Stimulated activated CD4-positive, alpha-beta T cell treated with anti-CD3 and anti-CD28 coated beads, Interleukin-2, amount 100 ng/mL, for 48 hours (primary cell): ENCODE results near the gene CLIC4.

Experiments
- DNase-seq, 2 donors: peaks; one replicate each; pipeline ENCODE4 v3.0.0-alpha.2; 2020

Gene CLIC4

GRCh38 chr1:24862775-24863483 is 117.7 kb downstream of the CLIC4 start:
- no peak for DNase-seq

DNA sequence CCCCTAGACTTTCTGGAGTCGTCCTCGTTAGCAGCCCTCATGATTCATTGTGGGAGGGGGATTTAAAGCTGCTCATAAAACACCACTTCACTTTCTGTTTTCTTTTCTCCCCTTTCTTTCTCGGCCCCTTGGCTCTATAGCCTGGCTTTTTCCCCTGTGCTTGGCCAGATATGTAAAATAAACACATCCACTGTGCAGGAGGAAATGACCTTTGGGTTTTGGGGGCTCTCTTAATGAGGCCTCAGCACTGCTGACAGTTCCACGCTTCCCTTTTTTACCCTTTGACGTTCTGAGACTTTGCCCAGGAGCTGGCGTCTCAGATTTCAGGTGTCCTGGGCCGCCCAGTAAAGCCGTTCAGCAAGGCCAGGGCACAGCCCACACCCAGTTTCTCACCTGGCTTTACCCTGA is 119.1 kb downstream of the CLIC4 start:
- no peak for DNase-seq

DNA sequence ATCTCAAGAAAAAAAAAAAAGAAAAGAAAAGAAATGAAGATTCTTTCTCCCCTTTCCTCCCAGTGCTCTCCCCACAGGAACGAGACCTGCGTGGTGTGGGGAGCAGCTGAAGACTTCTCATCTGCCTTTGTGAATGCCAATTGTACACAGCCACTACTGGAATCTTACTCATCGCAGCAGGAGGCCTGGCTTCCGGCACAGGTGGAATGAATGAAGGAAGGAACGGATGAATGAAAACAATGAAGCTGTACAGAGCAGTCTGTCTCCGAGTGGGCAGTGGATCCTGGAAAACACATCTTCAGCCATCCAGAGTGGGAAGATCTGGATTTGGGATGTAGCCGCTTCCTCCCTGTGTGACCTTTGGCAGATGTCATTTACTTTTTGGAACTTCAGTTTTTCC is 119.9 kb downstream of the CLIC4 start:
- no peak for DNase-seq

- DNase-seq, result no peak
Measured at GRCh38 chr1:24865587-24865986, 120.3 kb downstream of the CLIC4 start.

DNA sequence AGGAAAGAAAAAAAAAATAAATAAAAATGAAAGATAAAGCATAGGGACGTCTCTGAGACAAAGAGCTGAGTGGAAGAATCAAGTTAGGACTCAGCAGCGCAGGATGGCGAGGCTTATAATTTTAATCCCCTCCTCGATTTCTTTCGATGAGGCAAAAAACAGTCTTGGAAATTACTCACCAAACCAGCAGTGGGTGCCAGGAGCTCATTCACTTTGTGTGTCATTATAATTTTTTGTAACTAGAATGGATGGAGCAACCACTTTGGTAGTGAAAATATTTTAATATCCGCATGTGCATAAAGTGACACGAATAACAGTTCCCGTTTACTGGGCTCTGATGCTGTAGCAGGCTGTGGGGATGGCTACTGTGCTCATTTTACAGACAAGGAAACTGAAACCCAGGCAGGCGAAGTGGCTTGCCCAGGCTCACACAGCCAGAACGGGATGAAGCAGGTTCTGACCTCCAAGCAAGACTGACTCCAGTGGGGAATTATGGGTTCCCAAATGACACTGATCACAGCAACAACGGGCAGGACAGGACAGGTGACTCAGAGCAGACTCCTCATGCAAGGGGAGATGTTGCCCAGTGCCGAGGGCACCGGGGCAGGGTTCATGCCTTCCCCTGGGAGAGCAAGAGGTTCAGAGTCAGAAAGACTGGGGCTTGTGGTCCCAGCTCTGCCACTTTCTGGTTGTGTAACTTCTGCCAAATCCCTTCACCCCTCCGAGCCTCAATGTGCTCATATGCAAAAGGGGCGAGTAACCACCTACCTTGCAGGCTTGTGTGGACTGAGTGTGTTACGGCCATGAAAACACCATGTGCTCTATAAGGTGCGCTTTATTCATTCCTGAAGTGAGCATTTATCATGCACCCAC is 121.2 kb downstream of the CLIC4 start:
- no peak for DNase-seq

DNA sequence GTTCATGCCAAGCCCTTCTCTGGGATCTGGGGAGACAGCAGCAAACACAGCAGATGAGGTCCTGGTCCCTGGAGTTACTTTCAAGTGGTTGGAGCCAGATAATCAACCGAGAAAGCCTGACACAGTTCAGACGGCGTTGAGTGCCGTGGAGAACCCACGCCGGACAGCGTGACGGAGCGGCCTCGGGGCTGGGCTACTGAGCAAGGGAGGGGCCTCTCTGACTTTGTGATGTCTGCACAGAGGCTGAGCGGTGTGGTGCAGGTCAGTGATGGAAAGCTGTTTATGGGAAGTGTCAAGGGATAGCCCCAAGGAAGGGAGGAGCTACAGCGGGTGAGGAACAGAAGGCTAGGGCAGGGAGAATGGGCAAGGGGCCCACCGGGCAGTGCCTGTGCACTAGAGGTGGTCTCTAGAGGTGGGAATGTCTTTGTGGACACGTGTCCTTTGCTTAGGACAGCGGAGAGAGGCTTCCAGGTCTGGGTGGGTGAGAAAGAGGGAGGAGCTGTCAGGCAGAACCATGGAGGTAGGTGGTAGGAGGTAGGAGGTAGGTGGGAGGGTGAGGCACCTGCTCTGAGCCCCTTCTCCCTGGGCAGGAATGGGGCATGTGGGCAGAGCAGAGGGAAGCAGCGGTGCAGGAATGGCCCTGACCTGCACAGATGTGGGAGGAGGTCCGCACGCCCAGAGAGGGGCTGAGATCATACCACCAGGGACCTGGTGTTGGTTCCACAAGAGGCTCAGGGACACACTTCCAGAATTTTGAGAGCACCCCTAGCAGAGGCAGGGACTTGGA is 122.0 kb downstream of the CLIC4 start:
- DNase-seq, result no peak

DNA sequence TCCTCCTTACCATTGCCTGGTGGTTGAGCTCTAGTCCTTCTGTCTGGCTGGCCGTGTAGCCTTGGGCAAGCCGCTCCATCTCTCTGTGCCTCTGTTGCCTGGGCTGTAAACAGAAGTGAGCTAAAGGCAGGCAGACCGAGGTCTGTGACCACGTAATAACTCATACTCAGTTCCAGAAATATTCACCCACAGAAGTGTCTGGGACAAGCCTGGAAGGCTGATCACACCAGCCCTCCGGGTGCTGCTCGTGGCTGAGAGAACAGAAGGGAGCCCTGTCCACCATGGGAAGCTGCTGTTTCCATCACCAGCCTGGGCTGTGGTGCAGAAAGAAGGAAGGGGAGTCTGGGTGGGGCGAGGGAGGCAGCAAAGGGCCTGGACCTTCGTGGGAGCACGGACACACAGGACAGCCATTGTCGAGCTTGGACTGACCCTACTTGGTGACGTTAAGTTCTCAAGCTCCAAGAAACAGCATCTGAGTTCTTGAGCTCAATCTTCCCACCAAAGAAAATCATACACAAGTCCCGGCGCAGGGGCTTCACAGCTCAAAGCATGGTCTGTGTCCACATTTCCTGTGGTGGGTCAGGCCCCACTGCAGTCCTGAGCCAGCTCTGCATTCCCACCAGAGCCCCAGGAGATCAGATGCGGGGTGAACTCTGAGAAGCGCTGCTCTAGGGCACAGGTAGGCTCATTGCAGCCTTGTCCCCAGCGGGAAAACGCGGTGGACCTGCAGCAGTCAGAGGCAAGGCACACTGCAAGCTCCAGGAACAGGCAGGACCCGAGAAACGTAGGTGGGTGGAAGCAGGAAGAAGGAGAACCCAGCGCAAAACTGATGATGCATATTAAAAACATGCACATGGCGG is 123.0 kb downstream of the CLIC4 start:
- DNase-seq, result no peak

GRCh38 chr1:24870551-24871195 is 125.4 kb downstream of the CLIC4 start:
- no peak for DNase-seq

DNA sequence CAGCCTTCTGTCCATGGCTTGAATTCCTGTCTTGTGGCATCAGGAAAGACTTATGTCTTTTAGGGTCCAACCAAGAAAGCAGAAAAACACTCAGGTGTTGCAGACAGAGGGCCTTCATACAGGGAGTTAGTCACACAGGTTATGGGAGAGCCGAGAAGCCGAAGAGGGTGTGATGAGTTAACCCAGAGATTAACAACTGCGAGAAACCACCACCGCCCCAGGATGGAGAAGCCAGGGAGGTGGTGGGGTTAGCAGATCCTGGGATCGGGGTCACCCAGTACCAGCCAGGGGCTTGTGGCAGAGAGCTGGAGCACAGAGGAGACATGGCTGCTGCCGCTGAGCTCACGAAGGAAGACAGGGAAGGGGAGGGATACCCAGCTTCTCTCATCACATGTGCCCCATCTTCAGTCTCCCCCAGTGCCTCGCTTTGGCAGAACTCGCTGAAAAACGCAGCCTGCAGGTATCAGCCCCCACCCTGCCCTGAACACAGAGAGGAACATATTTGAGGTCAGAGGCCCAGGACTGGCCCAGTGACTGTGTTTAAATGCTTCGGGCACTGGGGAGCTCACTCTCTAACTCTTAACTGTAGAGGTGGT is 126.2 kb downstream of the CLIC4 start:
- DNase-seq, result no peak

- DNase-seq, result no peak
Measured at GRCh38 chr1:24872061-24872850, 127.0 kb downstream of the CLIC4 start.

- DNase-seq, result no peak
Measured at GRCh38 chr1:24873148-24873547, 127.9 kb downstream of the CLIC4 start.

GRCh38 chr1:24874056-24874455 is 128.8 kb downstream of the CLIC4 start:
- no peak for DNase-seq

DNA sequence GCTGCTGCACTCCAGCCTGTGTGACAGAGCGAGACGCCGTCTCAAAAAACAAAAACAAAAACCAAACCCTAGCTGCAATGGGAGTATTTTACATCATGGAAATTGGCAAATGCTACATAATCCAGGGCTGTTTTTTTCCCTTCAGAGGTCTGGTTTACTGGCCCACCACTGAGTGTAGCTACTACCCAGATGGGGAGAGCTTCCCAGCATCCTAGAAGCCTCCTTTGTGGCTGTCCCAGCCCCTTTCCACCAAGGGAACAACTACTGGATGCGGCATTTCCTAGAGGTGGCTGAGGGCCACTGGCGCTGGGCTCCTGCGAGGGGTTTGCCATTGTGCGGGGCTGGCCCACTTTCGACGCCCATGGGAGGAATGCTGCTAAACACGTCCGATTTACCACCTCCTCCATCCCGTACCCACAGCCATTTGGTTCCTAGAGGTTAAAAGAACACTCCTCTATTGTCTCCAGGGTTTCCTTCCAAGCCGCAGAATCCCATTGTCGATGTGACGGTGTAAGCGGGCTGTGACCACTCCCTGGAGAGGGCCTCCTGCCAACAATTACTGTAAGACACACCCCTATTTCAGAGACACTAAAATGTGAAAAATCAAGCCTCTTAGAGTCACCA is 129.5 kb downstream of the CLIC4 start:
- DNase-seq, result no peak

- no peak for DNase-seq
Measured at GRCh38 chr1:24875257-24875656, 130.0 kb downstream of the CLIC4 start.

DNA sequence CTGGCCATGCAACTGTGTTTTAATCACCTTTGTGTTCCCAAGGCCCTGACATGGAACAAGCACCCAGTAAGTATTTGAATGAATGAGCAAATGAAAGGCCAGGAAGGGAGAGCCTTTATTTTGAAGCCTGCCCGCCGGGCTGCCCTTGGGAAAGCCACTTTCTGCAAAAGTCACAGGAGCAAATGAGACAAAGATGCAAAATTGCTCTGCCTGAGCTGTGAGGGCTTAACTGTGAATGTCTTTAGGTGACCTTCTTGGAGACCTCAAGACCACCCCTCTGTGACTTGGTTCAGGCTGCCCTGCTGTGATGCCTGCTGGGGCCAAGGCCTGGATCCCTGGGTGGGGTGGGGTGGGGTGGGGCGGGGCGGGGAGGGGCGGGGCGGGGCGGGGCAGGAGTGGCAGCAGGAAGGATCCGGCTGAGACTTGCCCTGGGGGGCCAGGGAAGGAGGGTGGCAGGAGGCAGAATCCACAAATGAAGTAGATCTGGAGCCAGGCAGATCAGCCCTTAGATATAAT is 130.8 kb downstream of the CLIC4 start:
- DNase-seq, result no peak

DNA sequence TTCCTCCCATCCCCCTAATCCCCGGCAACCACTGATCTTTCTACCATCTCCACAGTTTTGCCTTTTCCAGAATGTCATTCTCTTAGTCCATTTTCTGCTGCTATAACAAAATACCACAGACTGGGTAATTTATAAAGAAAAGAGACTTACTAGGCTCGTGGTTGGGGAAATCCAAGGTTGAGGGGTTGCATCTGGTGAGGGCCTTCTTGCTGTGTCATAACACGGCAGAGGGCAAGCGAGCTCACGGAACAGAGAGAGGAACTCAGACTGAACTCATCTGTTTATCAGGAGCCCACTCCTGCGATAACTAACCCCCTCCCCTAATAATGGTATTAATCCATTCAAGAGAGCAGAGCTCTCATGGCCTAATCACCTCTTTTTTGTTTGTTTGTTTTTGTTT is 132.8 kb downstream of the CLIC4 start:
- no peak for DNase-seq

DNA sequence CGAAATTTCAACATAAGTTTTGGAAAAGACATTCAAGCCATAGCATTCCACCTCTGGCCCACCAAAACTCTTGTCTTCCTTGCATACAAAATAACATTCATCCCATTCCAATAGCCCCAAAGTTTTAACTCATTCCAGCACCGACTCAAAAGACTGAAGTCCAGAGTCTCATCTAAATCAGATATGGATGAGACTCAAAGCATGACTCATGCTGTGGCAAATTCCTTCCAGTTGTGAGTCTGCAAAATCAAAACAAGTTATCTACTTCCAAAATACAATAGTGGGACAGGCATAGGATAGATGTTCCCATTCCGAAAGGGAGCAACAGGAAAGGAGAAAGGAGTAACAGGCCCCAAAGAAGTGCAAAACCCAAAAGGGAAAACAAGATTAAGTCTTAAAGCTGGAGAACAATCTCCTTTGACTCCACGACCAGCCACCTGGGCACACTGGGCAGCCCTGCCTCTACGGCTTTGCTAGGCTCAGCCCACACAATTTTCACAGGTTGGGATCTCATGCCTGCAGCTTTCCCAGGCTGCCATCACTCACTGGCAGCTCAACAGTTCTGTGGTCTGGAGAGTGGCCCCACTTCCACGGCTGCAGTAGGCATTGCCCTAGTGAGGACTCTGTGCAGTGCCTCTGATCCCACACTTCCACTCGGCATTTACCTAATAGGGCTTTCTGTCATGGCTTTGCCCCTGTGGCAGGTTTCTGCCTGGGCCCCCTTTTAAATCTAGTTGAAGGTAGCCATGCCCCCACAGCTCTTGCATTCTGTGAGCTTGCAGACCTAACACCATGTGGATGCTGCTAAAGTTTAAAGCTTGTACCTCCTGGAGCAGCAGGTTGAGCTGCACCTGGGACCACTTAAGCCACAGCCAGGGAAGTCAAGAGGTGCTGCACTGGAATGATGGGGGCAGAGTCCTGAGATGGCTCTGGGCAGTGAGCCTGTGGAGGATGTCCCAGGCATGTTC is 133.8 kb downstream of the CLIC4 start:
- DNase-seq, result no peak

DNA sequence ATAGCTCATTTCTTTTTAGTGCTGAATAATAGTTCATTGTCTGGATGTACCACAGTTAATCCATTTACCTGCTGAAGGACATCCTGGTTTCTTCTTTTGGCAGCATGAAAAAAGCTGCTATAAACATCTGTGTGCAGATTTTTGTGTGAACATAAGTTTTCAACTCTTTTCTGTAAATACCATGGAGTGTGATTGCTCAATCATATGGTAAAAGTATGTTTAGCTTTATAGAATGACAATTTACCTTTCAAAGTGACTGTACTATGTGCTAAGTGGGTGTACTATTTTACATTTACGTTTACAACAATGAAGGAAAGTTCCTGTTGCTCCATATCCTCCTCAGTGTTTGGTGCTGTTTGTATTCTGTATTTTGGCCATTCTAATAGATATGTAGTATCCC is 135.8 kb downstream of the CLIC4 start:
- no peak for DNase-seq

- no peak for DNase-seq
Measured at GRCh38 chr1:24884751-24885150, 139.5 kb downstream of the CLIC4 start.
